Activated CD4-positive, alpha-beta T cell treated with anti-CD3 and anti-CD28 coated beads, Interleukin-2, amount 10 ng/mL, durations not matched to agents 24 days and 14 days (primary cell): ENCODE data around the gene B4GALT1. TPM values are rescaled to one million over a fixed set of nuclear protein-coding genes. Genes with fewer than 3 reads are reported as not detected.
"Not testable (repeated sequence)": the region's sequence is repeated elsewhere in the genome, so short reads cannot be mapped to it uniquely, and the experiment has no call there.

Experiments
- DNase-seq: peaks from one replicate; pipeline ENCODE4 v3.0.0; 2022
- H3K27ac Mint-ChIP-seq: one replicate; pipeline ENCODE4 v1.8.0; 2022; ENCODE audit warnings: mild to moderate bottlenecking, mixed read lengths
- H3K27me3 Mint-ChIP-seq: one replicate; pipeline ENCODE4 v1.8.0; 2022; ENCODE audit warnings: mixed read lengths
- H3K36me3 Mint-ChIP-seq: one replicate; pipeline ENCODE4 v1.8.0; 2022; ENCODE audit warnings: low read depth, mild to moderate bottlenecking, mixed read lengths
- H3K4me1 Mint-ChIP-seq: one replicate; pipeline ENCODE4 v1.8.0; 2021; ENCODE audit warnings: mixed read lengths
- H3K4me3 Mint-ChIP-seq: one replicate; pipeline ENCODE4 v1.8.0; 2022; ENCODE audit warnings: mild to moderate bottlenecking, moderate library complexity, mixed read lengths
- H3K9me3 Mint-ChIP-seq: one replicate; pipeline ENCODE4 v1.8.0; 2021; ENCODE audit warnings: mixed read lengths
- intact Hi-C: fragments of 100-400 bp; cut with micrococcal nuclease; formaldehyde crosslinking; loops from one replicate; pipeline ENCODE4 v1.15.1; 2023
- total RNA-seq: library from RNA; stranded (reverse); gene quantifications from 2 replicates; pipeline ENCODE4 v1.2.3, GENCODE V29; 2022

Gene B4GALT1
- total RNA-seq, 1 donor from 2014 or later, result 55.7 TPM

DNA sequence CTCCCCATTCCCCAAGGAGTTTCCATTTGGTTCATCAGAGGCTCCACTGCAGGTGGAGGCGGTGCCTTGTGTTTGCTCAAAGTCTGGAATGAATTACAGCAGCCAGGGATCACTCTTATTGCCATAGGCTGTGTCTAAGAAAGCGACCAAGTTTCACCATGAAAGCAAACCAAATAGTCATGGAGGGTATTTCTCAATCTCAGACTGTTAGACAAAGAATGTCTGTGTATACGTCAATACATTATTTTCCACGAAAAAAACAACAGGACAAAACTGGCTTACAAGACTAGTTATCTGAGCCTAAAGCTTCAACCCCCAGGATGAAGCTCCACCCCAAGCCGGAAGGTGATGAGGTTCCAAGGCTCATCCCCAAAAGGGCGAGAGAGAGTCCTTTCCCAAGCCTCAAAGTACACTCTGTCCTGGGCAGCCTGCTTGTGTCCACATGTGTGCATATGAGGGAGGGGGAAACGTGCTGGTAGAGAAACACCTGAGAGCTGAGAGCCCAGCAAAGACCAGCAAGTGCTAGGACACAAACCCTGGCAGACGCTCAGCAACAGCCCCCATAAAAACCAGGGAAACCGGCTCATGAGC, 4.3 kb downstream of the B4GALT1 start:
- H3K36me3 Mint-ChIP-seq, result peaks cover 21% of the 10 kb centered on the region
- H3K4me3 Mint-ChIP-seq, result no peak overlapping the region
- H3K4me1 Mint-ChIP-seq, result peaks cover 80% of the 10 kb centered on the region

DNA sequence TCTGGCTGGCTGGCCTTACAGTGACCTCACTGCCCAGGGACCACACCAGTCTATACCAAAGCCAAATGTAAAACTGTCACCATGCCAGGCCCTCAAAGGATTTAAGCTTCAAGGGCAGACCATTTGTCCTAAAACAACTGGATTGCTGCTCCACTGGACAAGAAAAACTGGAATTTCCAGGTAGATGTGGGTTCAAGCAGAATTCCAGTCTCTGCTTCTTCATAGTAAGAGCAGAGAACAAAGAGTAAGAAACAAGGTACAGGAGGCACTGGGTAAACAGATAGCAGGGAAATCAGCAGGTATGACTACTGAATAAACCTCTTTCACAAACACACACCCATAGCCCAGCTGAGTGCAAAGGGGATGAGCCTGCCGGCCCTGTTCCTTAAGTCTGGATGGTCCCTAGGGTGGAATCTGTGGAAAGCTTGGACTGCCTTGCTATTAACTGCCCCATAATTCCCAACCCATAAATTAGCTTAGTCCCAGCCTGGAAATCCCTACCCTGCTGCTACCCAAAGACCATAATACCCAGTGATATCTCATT, 5.5 kb downstream of the B4GALT1 start:
- intact Hi-C loops, result loop anchor here (2.0 kb wide), 1 partner anchor 19 kb away; no protein-coding TSS in a partner anchor
- Mint-ChIP-seq H3K36me3 (peaks cover 19% of the 10 kb centered on the region), H3K4me3 (peak overlapping the region; percentile 80), H3K27me3 (no peaks in the 10 kb centered on the region), H3K9me3 (no peaks in the 10 kb centered on the region), H3K4me1 (peaks cover 83% of the 10 kb centered on the region), H3K27ac (peak overlapping the region; percentile 96)
- no peak for DNase-seq

More for the DNA sequence above, 4.3 kb downstream of the B4GALT1 start:
- H3K27me3 Mint-ChIP-seq, result no peaks in the 10 kb centered on the region
- peak overlapping the region; percentile 61 for H3K27ac Mint-ChIP-seq
- DNase-seq, result no peak
- no peaks in the 10 kb centered on the region for H3K9me3 Mint-ChIP-seq
- intact Hi-C loops, result no loop called here

DNA sequence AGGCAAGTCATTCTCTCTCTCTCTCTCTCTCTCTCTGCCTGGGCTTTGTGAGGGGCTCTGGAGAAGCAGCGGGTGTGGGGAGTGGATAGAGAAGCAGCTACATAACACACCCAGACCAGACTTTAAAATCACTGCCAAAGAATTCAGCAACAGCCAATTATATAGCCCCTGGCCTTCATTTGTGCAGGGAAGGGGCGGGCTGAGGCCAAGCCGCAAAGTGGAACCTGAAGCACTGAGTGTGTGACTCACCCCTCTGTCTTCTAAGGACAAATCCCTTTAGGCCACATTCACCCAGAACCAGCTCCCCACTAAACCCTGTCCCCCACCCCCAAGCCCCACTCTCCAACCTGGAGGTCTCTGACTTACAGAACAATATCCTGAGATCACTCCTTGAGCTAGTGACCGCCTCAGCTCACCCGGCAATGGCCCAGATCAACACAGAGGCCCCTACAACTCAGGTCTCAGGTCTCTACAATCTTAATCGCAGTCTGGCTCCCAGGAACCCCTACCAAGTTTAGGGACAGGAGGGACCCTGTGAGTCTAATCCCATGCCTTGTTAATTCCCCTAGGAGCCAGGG, 6.0 kb downstream of the B4GALT1 start:
- Mint-ChIP-seq H3K4me1 (peaks cover 84% of the 10 kb centered on the region), H3K4me3 (peak overlapping the region; percentile 80), H3K36me3 (peaks cover 19% of the 10 kb centered on the region), H3K27me3 (no peaks in the 10 kb centered on the region), H3K9me3 (no peaks in the 10 kb centered on the region), H3K27ac (peak overlapping the region; percentile 96)
- DNase-seq, result peak; percentile 80
- intact Hi-C loops, result loop anchor here (2.0 kb wide), 1 partner anchor 18 kb away; no protein-coding TSS in a partner anchor

DNA sequence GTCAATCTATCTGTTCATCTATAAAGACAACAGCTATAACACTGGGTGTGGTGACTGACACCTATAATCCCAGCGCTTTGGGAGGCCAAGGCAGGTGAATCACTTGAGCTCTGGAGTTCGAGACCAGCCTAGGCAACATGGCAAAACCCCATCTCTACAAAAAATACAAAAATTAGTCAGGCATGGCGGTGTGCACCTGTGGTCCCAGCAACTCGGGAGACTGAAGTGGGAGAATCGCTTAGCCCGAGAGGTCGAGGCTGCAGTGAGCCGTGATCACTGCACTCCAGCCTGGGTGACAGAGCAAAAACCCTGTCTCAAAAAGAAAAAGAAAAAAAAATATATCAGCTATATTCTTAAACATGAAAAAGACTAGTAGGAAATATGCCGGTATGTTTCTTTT, 6.7 kb downstream of the B4GALT1 start:
- Mint-ChIP-seq H3K4me1 (peaks cover 84% of the 10 kb centered on the region), H3K36me3 (peaks cover 19% of the 10 kb centered on the region), H3K4me3 (peak overlapping the region; percentile 80), H3K27ac (peak overlapping the region; percentile 96)
- not testable (repeated sequence) for H3K27me3 Mint-ChIP-seq, DNase-seq, H3K9me3 Mint-ChIP-seq
- intact Hi-C loops, result loop anchor here (2.0 kb wide), 1 partner anchor 18 kb away; no protein-coding TSS in a partner anchor

DNA sequence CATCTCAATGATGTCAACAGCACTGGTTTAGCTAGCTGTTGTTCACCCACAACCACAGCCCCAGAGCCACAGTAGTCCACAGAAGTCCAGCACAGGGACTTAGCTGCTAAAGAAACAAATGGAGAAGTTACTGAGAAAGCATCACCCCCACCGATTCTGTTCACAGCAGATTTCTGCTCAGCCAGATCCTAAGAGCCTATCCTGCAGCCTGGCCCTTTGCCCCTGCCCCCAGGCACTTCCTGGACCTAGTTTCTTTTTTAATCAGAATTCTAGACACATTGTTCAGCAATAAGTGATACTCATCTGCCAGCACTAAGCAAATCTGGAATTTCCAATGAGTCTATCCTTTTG, 7.4 kb downstream of the B4GALT1 start:
- Mint-ChIP-seq H3K36me3 (peaks cover 17% of the 10 kb centered on the region), H3K4me1 (peaks cover 83% of the 10 kb centered on the region), H3K4me3 (peak overlapping the region; percentile 77), H3K27ac (peak overlapping the region; percentile 96), H3K9me3 (no peaks in the 10 kb centered on the region), H3K27me3 (no peaks in the 10 kb centered on the region)
- intact Hi-C loops, result loop anchor here (1.0 to 2.0 kb wide), 3 partner anchors 8 to 29 kb away; partner anchors contain the start of gene B4GALT1
- peak; percentile 86 for DNase-seq

DNA sequence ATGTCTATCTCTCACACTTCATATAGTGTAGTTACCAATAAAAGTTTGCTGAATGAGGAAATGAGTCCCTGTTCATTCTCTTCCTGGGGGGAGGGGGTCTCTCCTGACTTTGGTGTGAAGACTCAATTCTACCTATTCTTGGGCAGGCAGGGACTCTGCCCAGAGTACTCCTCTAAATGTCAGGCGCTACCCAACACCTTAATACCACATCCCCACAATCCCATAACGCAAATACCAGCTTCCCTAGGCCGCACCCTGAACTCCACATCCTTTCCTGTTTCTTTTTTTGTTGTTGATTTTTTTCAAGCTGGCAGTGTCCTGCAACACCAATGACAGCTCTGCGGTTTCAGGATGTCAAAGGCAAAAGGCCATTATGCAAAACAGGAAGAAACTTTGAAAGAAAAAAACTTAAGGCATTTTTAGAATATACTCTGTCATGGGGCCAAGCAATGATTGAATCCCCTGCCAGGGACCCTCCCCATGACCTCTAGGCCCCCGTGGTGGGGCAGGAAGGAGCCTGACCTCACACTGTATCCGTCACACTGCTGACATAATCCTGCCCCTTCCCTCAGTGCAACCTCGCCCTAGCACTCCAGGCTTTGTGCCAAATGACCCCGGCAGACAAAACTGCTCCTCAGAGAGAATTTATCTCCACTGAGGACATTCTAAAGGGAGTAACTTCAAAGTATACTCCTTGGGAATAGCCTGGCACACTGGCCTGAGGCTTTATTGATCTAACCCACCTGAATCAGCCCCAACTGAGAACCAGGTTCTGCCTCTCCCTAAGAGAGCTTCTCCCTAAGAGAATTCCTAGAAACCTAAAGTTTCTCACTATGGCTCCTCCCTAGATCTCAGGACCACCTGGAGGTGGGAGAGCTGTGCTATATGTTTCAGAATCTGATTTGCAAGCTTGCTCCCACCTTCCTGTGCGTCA, 8.0 kb downstream of the B4GALT1 start:
- H3K4me3 Mint-ChIP-seq, result peak overlapping the region; percentile 77
- no peaks in the 10 kb centered on the region for H3K27me3 Mint-ChIP-seq
- peaks cover 84% of the 10 kb centered on the region for H3K4me1 Mint-ChIP-seq
- peak overlapping the region; percentile 96 for H3K27ac Mint-ChIP-seq
- no peaks in the 10 kb centered on the region for H3K9me3 Mint-ChIP-seq
- peak; percentile 81 for DNase-seq
- intact Hi-C loops, result loop anchor here (1.0 to 2.0 kb wide), 2 partner anchors 8 to 28 kb away; partner anchors contain the start of gene B4GALT1
- peaks cover 13% of the 10 kb centered on the region for H3K36me3 Mint-ChIP-seq

DNA sequence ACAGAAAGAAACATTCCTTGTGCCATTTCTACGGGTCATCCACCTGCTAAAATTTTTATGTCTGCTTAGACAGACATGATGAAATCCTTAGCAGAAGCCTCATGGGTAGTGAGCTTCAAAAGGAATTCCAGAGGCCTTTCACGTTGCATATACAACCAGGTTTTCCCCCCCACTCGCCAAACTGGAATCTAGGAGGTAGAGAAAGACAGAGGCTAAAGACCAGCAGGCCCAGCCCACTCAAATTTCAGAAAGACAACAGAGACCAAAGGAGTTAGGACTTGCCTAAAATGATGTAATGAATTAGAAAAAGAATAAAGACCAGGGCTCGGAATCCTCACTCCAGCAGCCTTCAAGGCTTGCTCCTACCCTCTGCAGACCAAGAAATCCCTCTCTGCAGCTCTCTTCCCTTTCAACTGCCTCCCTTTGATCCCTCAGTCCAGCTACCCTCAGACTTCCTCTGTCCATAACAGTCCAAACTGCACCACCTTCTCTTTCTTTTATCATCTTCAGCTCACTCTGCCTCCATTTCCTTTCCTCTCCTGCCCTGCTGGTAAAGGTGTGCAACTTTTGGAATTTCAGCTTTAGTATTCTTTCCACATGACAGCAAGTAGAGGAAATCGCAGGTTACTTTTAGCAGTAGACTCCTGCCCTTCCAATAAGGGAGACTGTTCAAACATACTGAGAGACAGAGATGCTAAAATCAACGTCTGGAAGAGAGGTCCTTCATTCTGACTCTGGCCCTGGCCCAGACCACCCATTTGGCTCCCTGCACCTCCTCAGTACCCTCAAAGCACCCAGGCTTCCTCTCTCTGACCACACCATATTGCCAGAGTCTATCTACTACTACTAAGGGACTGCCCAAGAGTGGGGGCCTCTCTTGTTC, 8.9 kb downstream of the B4GALT1 start:
- Mint-ChIP-seq H3K27ac (peak overlapping the region; percentile 96), H3K4me3 (peak overlapping the region; percentile 77)
- intact Hi-C loops, result loop anchor here (2.0 kb wide), 1 partner anchor 27 kb away; no protein-coding TSS in a partner anchor

DNA sequence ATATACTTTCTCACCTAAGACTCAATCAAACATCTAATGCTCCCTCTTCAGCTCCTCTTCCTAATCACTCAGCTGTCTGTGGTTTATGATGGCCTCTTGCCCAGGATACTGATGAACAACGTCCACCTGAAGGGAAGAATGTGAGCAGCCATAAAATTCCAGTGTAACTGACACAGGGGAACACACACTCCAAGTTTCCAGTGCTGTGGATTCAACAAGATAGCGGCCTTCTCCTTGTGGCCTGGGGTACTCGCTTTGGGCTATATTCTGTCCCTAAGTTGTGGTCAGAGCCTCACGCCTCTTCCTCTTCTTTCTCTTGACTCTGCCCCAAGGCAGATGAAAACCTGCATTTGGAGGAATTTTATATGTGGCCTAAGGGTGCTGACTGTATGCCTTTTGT, 11.7 kb downstream of the B4GALT1 start:
- H3K36me3 Mint-ChIP-seq, result peaks cover 16% of the 10 kb centered on the region
- H3K27ac Mint-ChIP-seq, result peak overlapping the region; percentile 49
- intact Hi-C loops, result no loop called here
- DNase-seq, result no peak
- peaks cover 78% of the 10 kb centered on the region for H3K4me1 Mint-ChIP-seq
- H3K27me3 Mint-ChIP-seq, result no peaks in the 10 kb centered on the region
- H3K9me3 Mint-ChIP-seq, result no peaks in the 10 kb centered on the region
- no peak overlapping the region for H3K4me3 Mint-ChIP-seq

More for the DNA sequence above, 8.9 kb downstream of the B4GALT1 start:
- peaks cover 84% of the 10 kb centered on the region for H3K4me1 Mint-ChIP-seq
- no peak for DNase-seq
- no peaks in the 10 kb centered on the region for H3K27me3 Mint-ChIP-seq
- no peaks in the 10 kb centered on the region for H3K9me3 Mint-ChIP-seq
- peaks cover 15% of the 10 kb centered on the region for H3K36me3 Mint-ChIP-seq

DNA sequence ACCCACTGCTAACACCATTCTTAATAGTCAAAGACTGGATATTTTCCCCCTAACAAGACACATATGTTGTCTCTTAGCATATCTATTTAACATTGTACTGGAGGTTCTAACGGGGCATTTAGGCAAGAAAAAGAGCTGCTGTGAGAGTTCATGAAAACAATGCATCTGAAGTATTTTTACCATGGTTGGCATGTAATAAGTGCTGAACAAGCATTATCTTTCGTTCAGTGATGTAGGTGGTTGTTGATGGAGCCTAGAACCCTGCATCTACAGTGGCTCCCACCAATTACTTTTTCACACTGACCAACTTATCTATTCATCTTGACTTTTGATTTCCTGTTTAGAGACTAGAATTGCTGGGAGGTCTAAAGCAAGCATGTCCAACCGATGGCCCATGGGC, 12.8 kb downstream of the B4GALT1 start:
- no peak for DNase-seq
- peaks cover 16% of the 10 kb centered on the region for H3K36me3 Mint-ChIP-seq
- intact Hi-C loops, result no loop called here
- no peak overlapping the region for H3K4me3 Mint-ChIP-seq
- H3K27me3 Mint-ChIP-seq, result no peaks in the 10 kb centered on the region
- peaks cover 68% of the 10 kb centered on the region for H3K4me1 Mint-ChIP-seq
- H3K27ac Mint-ChIP-seq, result peak overlapping the region; percentile 16
- no peaks in the 10 kb centered on the region for H3K9me3 Mint-ChIP-seq

DNA sequence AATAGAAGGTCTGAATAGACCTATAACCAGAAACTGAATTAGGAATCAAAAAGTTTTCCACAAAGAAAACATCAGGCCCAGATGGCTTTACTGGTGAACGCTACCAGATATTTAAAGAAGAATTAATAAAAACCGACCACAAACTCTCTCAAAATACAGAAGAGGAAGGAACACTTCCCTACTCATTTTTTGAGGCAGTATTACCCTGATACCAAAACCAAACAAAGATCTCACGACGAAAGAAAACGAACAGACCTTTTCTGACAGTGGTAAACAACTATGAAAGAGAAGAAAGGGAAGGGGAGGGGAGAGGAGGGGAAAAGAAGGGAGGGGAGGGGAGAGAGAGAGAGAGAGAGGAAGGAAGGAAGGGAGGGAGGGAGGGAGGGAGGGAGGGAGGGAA, 13.5 kb downstream of the B4GALT1 start:
- intact Hi-C loops, result no loop called here

DNA sequence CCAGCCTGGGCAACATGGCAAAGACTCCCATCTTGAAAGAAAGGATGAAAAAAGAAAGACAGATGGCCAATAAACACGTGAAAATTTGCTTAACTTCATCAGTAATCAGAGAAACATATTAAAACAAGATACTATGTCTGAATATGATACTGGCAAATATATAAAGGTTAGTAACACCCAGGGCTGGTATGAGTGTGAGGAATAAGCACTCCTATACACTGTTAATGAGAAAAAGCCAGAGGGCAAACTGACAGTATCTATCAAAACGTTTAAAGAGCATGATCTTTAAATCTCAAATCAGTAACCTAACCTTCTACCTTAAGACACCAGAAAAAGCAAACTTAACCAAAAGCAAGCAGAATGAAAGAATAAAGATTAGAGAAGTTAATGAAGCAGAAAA, 14.1 kb downstream of the B4GALT1 start:
- Mint-ChIP-seq H3K4me1 (peaks cover 60% of the 10 kb centered on the region), H3K9me3 (no peaks in the 10 kb centered on the region), H3K36me3 (peaks cover 16% of the 10 kb centered on the region), H3K27me3 (no peaks in the 10 kb centered on the region), H3K4me3 (peak overlapping the region; percentile 71), H3K27ac (peak overlapping the region; percentile 61)
- intact Hi-C loops, result no loop called here
- no peak for DNase-seq

More for the DNA sequence above, 13.5 kb downstream of the B4GALT1 start:
- peaks cover 16% of the 10 kb centered on the region for H3K36me3 Mint-ChIP-seq
- no peaks in the 10 kb centered on the region for H3K27me3 Mint-ChIP-seq
- peak overlapping the region; percentile 86 for H3K27ac Mint-ChIP-seq
- peak overlapping the region; percentile 71 for H3K4me3 Mint-ChIP-seq
- H3K9me3 Mint-ChIP-seq, result no peaks in the 10 kb centered on the region
- peaks cover 61% of the 10 kb centered on the region for H3K4me1 Mint-ChIP-seq
- DNase-seq, result no peak

DNA sequence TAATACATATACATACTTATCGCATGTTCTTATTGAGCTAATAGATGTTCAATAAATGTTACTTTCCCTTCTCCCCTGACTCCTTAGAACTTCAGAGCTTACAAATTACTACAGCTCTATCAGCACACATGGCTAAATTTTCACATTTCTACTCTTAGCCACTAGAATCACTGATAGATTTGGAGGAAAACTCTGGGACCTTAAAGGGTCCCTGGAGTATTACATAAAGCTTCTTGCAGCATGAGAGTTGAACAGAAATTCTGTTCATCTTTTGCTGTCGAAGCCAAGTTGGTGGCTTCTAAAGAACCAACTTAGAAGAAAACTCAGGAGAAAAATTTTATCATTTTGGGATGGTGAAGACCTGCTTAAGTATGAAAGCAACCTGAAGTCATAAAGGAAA, 15.5 kb downstream of the B4GALT1 start:
- Mint-ChIP-seq H3K27ac (no peak overlapping the region), H3K4me3 (no peak overlapping the region), H3K4me1 (peaks cover 58% of the 10 kb centered on the region), H3K27me3 (no peaks in the 10 kb centered on the region), H3K36me3 (peaks cover 24% of the 10 kb centered on the region), H3K9me3 (no peaks in the 10 kb centered on the region)
- DNase-seq, result no peak
- intact Hi-C loops, result no loop called here
